Renal cortical epithelial cell (primary cell): ENCODE measurements around the gene RAB30. TPM values are rescaled to one million over a fixed set of nuclear protein-coding genes. Genes with fewer than 3 reads are reported as not detected.

Source experiments
- DNase-seq: peaks from one replicate; pipeline ENCODE4 v3.0.0-alpha.2; 2011; ENCODE audit warnings: low read depth
- total RNA-seq: library from RNA; depleted of rRNA; stranded (reverse); fragments of >200 nt; gene quantifications from 2 replicates; pipeline ENCODE4 v1.2.3, GENCODE V29; 2014

The RAB30 gene
- 8.3 and 24.0 TPM in 2 replicates for total RNA-seq

GRCh38 chr11:83071567-83072349 lies at the start of gene RAB30:
RAB30 (minus strand) TSS chr11:83071897; CDS start chr11:82997316, 74,581 bp downstream.
- DNase-seq = peak; percentile 100

- DNase-seq = peak; percentile 78
Observed at GRCh38 chr11:83120327-83120726, 48.6 kb upstream of the RAB30 start.

- no peak for DNase-seq
Observed at GRCh38 chr11:83119216-83119615, 47.5 kb upstream of the RAB30 start.

GRCh38 chr11:83118814-83119213 lies 47.1 kb upstream of the RAB30 start:
- no peak for DNase-seq

GRCh38 chr11:83116015-83116641 lies 44.4 kb upstream of the RAB30 start:
- no peak for DNase-seq

- DNase-seq = no peak
Observed at GRCh38 chr11:83115551-83115950, 43.9 kb upstream of the RAB30 start.

- DNase-seq = no peak
Observed at GRCh38 chr11:83115026-83115425, 43.3 kb upstream of the RAB30 start.

- DNase-seq = no peak
Observed at GRCh38 chr11:83112886-83113285, 41.2 kb upstream of the RAB30 start.

- no peak for DNase-seq
Observed at GRCh38 chr11:83105168-83105567, 33.5 kb upstream of the RAB30 start.

GRCh38 chr11:83102834-83103233 lies 31.1 kb upstream of the RAB30 start:
- DNase-seq = no peak

- DNase-seq = no peak
Observed at GRCh38 chr11:83097429-83098075, 25.9 kb upstream of the RAB30 start.

- DNase-seq = no peak
Observed at GRCh38 chr11:83093634-83094033, 21.9 kb upstream of the RAB30 start.

GRCh38 chr11:83092488-83093384 lies 21.0 kb upstream of the RAB30 start:
- DNase-seq = peak; percentile 93

- no peak for DNase-seq
Observed at GRCh38 chr11:83088965-83089364, 17.3 kb upstream of the RAB30 start.

- DNase-seq = peak; percentile 53
Observed at GRCh38 chr11:83087035-83087434, 15.3 kb upstream of the RAB30 start.

- no peak for DNase-seq
Observed at GRCh38 chr11:83079820-83080219, 8.1 kb upstream of the RAB30 start.

- no peak for DNase-seq
Observed at GRCh38 chr11:83078269-83078668, 6.6 kb upstream of the RAB30 start.

- no peak for DNase-seq
Observed at GRCh38 chr11:83073884-83074283, 2.2 kb upstream of the RAB30 start.

GRCh38 chr11:83073258-83073657 lies 1.6 kb upstream of the RAB30 start:
- no peak for DNase-seq

GRCh38 chr11:83072350-83073242 lies 899 bp upstream of the RAB30 start:
- DNase-seq = no peak
